Stimulated activated CD4-positive, alpha-beta T cell treated with anti-CD3 and anti-CD28 coated beads, TNF-alpha, amount 100 ng/mL, for 48 hours (primary cell): Measurements from ENCODE around the gene UQCC2.

Experiments used
- DNase-seq, 3 donors: peaks; one replicate each; pipeline ENCODE4 v3.0.0-alpha.2; 2020; ENCODE audit warnings: low read depth in 3 of 3

UQCC2 gene

GRCh38 chr6:33654831-33655554 is 56.5 kb downstream of the UQCC2 start:
- DNase-seq, result no peak

- DNase-seq, result no peak
These were observed 59.5 kb downstream of the UQCC2 start for GRCh38 chr6:33652002-33652401.

GRCh38 chr6:33651403-33651802 is 60.1 kb downstream of the UQCC2 start:
- no peak for DNase-seq
